ENCODE data around the gene EBF4.

Gene EBF4

GRCh38 chr20:2729251-2729713 is 36.7 kb downstream of the EBF4 start:
- no peaks in the 10 kb centered on the region for H3K9me2 ChIP-seq (replicated peaks; ENCODE audit: low read depth, low read length)
- H3K36me3 ChIP-seq (ENCODE audit: insufficient read depth, low read length): no peaks in the 10 kb centered on the region
- H2AFZ ChIP-seq (ENCODE audit: low read length): peak overlapping the region; percentile 17; the same call in 1 of the 2 replicates
- H3K4me2 ChIP-seq (ENCODE audit: low read depth, low read length, poor library complexity, severe bottlenecking): no peak overlapping the region
- H3K4me1 ChIP-seq (ENCODE audit: insufficient read depth, low read length, poor library complexity, severe bottlenecking): no peaks in the 10 kb centered on the region
- H3K9ac ChIP-seq (ENCODE audit: low read depth, low read length, poor library complexity, severe bottlenecking): no peak overlapping the region
- H3K27me3 ChIP-seq (ENCODE audit: insufficient read depth, low read length, poor library complexity, severe bottlenecking): no peaks in the 10 kb centered on the region
- H3K9me3 ChIP-seq (ENCODE audit: insufficient read depth, low read depth, low read length): peaks cover 4% of the 10 kb centered on the region; the same call in 1 of the 2 replicates
- H3F3A ChIP-seq (ENCODE audit: low read depth): no peaks in the 10 kb centered on the region
- H3K4me3 ChIP-seq (ENCODE audit: low read length, poor library complexity, severe bottlenecking): no peak overlapping the region
- TF ChIP-seq EZH2phosphoT487 (IDR thresholded peaks at IDR 0.05; ENCODE audit: borderline replicate concordance) (no peak), CTCF (conservative IDR thresholded peaks at IDR 0.05; ENCODE audit: low read length) (no peak)
- H3K79me2 ChIP-seq (ENCODE audit: insufficient read depth, low read length): no peaks in the 10 kb centered on the region
- H4K20me1 ChIP-seq (ENCODE audit: insufficient read depth, low read length, poor library complexity, severe bottlenecking): no peaks in the 10 kb centered on the region

- H3K9me3 ChIP-seq (ENCODE audit: insufficient read depth, low read depth, low read length): peaks cover 4% of the 10 kb centered on the region; the same call in 1 of the 2 replicates
- no peak overlapping the region for H3K4me2 ChIP-seq (ENCODE audit: low read depth, low read length, poor library complexity, severe bottlenecking)
- no peaks in the 10 kb centered on the region for H4K20me1 ChIP-seq (ENCODE audit: insufficient read depth, low read length, poor library complexity, severe bottlenecking)
Observed at GRCh38 chr20:2729791-2730190, 37.2 kb downstream of the EBF4 start.

GRCh38 chr20:2734899-2735298 is 42.3 kb downstream of the EBF4 start:
- H2AFZ ChIP-seq (ENCODE audit: low read length): no peak overlapping the region
- H3K4me3 ChIP-seq (ENCODE audit: low read length, poor library complexity, severe bottlenecking): no peak overlapping the region
- no peaks in the 10 kb centered on the region for H3K9me2 ChIP-seq (replicated peaks; ENCODE audit: low read depth, low read length)
- TF ChIP-seq EZH2phosphoT487 (IDR thresholded peaks at IDR 0.05; ENCODE audit: borderline replicate concordance) (no peak), CTCF (conservative IDR thresholded peaks at IDR 0.05; ENCODE audit: low read length) (no peak)
- no peaks in the 10 kb centered on the region for H3K79me2 ChIP-seq (ENCODE audit: insufficient read depth, low read length)
- no peak overlapping the region for H3K9ac ChIP-seq (ENCODE audit: low read depth, low read length, poor library complexity, severe bottlenecking)
- H3K27me3 ChIP-seq (ENCODE audit: insufficient read depth, low read length, poor library complexity, severe bottlenecking): no peaks in the 10 kb centered on the region
- no peaks in the 10 kb centered on the region for H4K20me1 ChIP-seq (ENCODE audit: insufficient read depth, low read length, poor library complexity, severe bottlenecking)
- H3K4me1 ChIP-seq (ENCODE audit: insufficient read depth, low read length, poor library complexity, severe bottlenecking): no peaks in the 10 kb centered on the region
- H3K9me3 ChIP-seq (ENCODE audit: insufficient read depth, low read depth, low read length): peaks cover 4% of the 10 kb centered on the region; the same call in 1 of the 2 replicates
- H3K4me2 ChIP-seq (ENCODE audit: low read depth, low read length, poor library complexity, severe bottlenecking): no peak overlapping the region
- H3F3A ChIP-seq (ENCODE audit: low read depth): no peaks in the 10 kb centered on the region
- H3K36me3 ChIP-seq (ENCODE audit: insufficient read depth, low read length): no peaks in the 10 kb centered on the region

More at GRCh38 chr20:2729791-2730190, 37.2 kb downstream of the EBF4 start:
- no peaks in the 10 kb centered on the region for H3K4me1 ChIP-seq (ENCODE audit: insufficient read depth, low read length, poor library complexity, severe bottlenecking)
- H3F3A ChIP-seq (ENCODE audit: low read depth): no peaks in the 10 kb centered on the region
- no peaks in the 10 kb centered on the region for H3K79me2 ChIP-seq (ENCODE audit: insufficient read depth, low read length)
- no peak overlapping the region for H3K9ac ChIP-seq (ENCODE audit: low read depth, low read length, poor library complexity, severe bottlenecking)
- H3K4me3 ChIP-seq (ENCODE audit: low read length, poor library complexity, severe bottlenecking): no peak overlapping the region
- H3K9me2 ChIP-seq (replicated peaks; ENCODE audit: low read depth, low read length): no peaks in the 10 kb centered on the region
- H3K27me3 ChIP-seq (ENCODE audit: insufficient read depth, low read length, poor library complexity, severe bottlenecking): no peaks in the 10 kb centered on the region
- no peaks in the 10 kb centered on the region for H3K36me3 ChIP-seq (ENCODE audit: insufficient read depth, low read length)
- H2AFZ ChIP-seq (ENCODE audit: low read length): no peak overlapping the region
- no peak for TF ChIP-seq CTCF (conservative IDR thresholded peaks at IDR 0.05; ENCODE audit: low read length)
- TF ChIP-seq EZH2phosphoT487 (IDR thresholded peaks at IDR 0.05; ENCODE audit: borderline replicate concordance): no peak

Measured in Loucy (cell line).